Tibial nerve (tissue), 4 donors: ENCODE data around the gene PLAC9. TPM values are rescaled to one million over a fixed set of nuclear protein-coding genes. Genes with fewer than 3 reads are reported as not detected.

ENCODE experiments used
- DNase-seq, 2 donors: peaks; one replicate each; pipeline ENCODE4 v3.0.0-alpha.2; 2019; ENCODE audit warnings: low spot score in 2 of 2
- H3K27ac ChIP-seq, 4 donors: fragments of 200-600 bp; sonication (generic) in 3 of 4; one replicate each; pipeline ENCODE4 v1.5.1; 2017 to 2019; ENCODE audit warnings: mild to moderate bottlenecking in 1 of 4
- H3K27me3 ChIP-seq, 2 donors: fragments of 200-600 bp; sonication (generic) in 1 of 2; one replicate each; pipeline versions ENCODE4 v1.5.1 to v1.6.0; 2017 to 2019
- H3K36me3 ChIP-seq, 3 donors: fragments of 200-600 bp; sonication (generic); one replicate each; pipeline ENCODE4 v1.5.1; 2018 to 2019
- H3K4me1 ChIP-seq, 4 donors: fragments of 200-600 bp; sonication (generic) in 3 of 4; one replicate each; pipeline ENCODE4 v1.5.1; 2017 to 2019
- H3K4me3 ChIP-seq, 4 donors: fragments of 200-600 bp; sonication (generic) in 3 of 4; one replicate each; pipeline ENCODE4 v1.5.1; 2017 to 2019; ENCODE audit warnings: mild to moderate bottlenecking in 1 of 4, moderate library complexity in 1 of 4
- H3K9me3 ChIP-seq, 4 donors: fragments of 200-600 bp; sonication (generic) in 3 of 4; one replicate each; pipeline ENCODE4 v1.5.1; 2017 to 2019
- EP300 ChIP-seq, 2 donors: sonication (generic); formaldehyde crosslinking; IDR thresholded peaks; one replicate each; pipeline ENCODE4 v1.6.1; 2017; ENCODE audit warnings: antibody characterized with exemption in 2 of 2, mild to moderate bottlenecking in 1 of 2
- POLR2A ChIP-seq, 2 donors: fragments of 450-650 bp; IDR thresholded peaks; one replicate each; pipeline ENCODE4 v1.6.1; 2017; ENCODE audit warnings: antibody characterized with exemption in 2 of 2, mild to moderate bottlenecking in 2 of 2, moderate library complexity in 2 of 2
- WGBS, 2 donors: methylation state at CpG; one replicate each; pipeline ENCODE4 v1.1.5; 2018; 5-methylcytosine and 5-hydroxymethylcytosine counted together
- total RNA-seq, 4 donors: library from RNA; depleted of rRNA; stranded (reverse); fragments of >200 nt; gene quantifications; one replicate each; pipeline ENCODE4 v1.1.0, GENCODE V29; 2016
- TF ChIP-seq, protein P1 (sequence below), 5 experiments: fragments of 200-600 bp in 3 of 5; fragments of 450-650 bp in 2 of 5; sonication (generic) in 3 of 5; IDR thresholded peaks; one replicate each; pipeline ENCODE4 v1.5.1; 2016 to 2019; ENCODE audit warnings: antibody characterized with exemption in 5 of 5, mild to moderate bottlenecking in 3 of 5, moderate library complexity in 2 of 5

Gene PLAC9
- total RNA-seq, 4 donors from 2014 or later = 63.3 to 199 (median 140) TPM

DNA sequence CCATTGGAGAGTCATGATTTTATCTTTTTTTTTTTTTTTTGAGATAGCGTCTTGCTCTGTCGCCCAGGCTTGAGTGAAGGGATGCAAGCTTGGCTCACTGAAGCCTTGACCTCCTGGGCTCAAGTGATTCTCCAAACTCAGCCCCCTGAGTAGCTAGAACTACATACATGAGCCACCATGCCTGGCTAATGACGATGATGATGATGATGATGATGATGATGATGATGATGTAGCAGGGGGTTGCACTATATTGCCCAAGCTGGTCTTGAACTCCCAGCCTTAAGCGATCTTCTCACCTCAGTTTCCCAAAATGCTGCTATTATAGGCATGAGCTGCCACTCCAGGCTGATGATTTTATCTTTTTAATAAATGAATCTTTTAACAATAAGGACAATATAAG lies 13.9 kb upstream of the PLAC9 start:
- H3K27me3 ChIP-seq = no peaks in the 10 kb centered on the region
- TF ChIP-seq EP300 (IDR thresholded peaks at IDR 0.05) (no peak), POLR2A (IDR thresholded peaks at IDR 0.05) (no peak)
- TF ChIP-seq, protein P1, sequence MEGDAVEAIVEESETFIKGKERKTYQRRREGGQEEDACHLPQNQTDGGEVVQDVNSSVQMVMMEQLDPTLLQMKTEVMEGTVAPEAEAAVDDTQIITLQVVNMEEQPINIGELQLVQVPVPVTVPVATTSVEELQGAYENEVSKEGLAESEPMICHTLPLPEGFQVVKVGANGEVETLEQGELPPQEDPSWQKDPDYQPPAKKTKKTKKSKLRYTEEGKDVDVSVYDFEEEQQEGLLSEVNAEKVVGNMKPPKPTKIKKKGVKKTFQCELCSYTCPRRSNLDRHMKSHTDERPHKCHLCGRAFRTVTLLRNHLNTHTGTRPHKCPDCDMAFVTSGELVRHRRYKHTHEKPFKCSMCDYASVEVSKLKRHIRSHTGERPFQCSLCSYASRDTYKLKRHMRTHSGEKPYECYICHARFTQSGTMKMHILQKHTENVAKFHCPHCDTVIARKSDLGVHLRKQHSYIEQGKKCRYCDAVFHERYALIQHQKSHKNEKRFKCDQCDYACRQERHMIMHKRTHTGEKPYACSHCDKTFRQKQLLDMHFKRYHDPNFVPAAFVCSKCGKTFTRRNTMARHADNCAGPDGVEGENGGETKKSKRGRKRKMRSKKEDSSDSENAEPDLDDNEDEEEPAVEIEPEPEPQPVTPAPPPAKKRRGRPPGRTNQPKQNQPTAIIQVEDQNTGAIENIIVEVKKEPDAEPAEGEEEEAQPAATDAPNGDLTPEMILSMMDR (IDR thresholded peaks at IDR 0.05) = no peak
- 77 to 88% methylated on average over 4 of the region's 4 CpGs for WGBS, 2 donors

GRCh38 chr10:80122110-80122710 lies 10.3 kb upstream of the PLAC9 start:
- TF ChIP-seq EP300 (IDR thresholded peaks at IDR 0.05) (no peak), POLR2A (IDR thresholded peaks at IDR 0.05) (no peak)
- TF ChIP-seq, protein P1 (IDR thresholded peaks at IDR 0.05) = no peak
- H3K36me3 ChIP-seq = no peaks in the 10 kb centered on the region
- peaks cover 0 to 6% (median 0%) of the 10 kb centered on the region in 4 donors for H3K4me1 ChIP-seq
- no peak overlapping the region for H3K27ac ChIP-seq
- no peak overlapping the region for H3K4me3 ChIP-seq
- no peaks in the 10 kb centered on the region for H3K27me3 ChIP-seq
- DNase-seq = no peak
- no peaks in the 10 kb centered on the region for H3K9me3 ChIP-seq

More for the DNA sequence above, 13.9 kb upstream of the PLAC9 start:
- Histone ChIP-seq H3K9me3 (no peaks in the 10 kb centered on the region), H3K27ac (no peak overlapping the region), H3K36me3 (no peaks in the 10 kb centered on the region), H3K4me3 (no peak overlapping the region), H3K4me1 (no peaks in the 10 kb centered on the region)
- no peak for DNase-seq

DNA sequence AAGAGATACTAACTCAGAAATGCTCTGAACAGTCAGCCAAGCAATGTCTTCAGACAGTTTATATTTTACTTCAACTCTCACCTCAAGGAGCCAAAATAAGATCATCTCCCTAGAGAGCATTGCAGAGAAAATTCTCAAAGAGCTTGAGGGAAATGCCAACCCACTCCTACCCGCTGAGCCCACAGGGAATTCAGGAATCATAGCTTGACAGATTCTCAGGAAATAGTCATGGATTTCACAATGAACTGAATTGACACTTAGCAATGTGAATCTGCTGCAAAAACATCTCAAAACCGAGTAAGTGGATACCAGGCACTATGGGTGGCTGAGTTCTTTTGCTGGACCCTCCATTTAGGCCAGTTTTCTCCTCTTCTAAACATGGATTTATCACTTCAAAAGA lies 9.8 kb upstream of the PLAC9 start:
- WGBS, 2 donors = 62 to 69% methylated on average over 2 of the region's 2 CpGs
- no peaks in the 10 kb centered on the region for H3K27me3 ChIP-seq
- no peak for TF ChIP-seq EP300 (IDR thresholded peaks at IDR 0.05)
- TF ChIP-seq POLR2A (IDR thresholded peaks at IDR 0.05) = no peak
- TF ChIP-seq, protein P1 (IDR thresholded peaks at IDR 0.05) = no peak
- no peak overlapping the region for H3K4me3 ChIP-seq
- peaks cover 0 to 6% (median 0%) of the 10 kb centered on the region in 4 donors for H3K4me1 ChIP-seq
- DNase-seq = no peak
- H3K9me3 ChIP-seq = no peaks in the 10 kb centered on the region
- H3K27ac ChIP-seq = no peak overlapping the region
- H3K36me3 ChIP-seq = no peaks in the 10 kb centered on the region

DNA sequence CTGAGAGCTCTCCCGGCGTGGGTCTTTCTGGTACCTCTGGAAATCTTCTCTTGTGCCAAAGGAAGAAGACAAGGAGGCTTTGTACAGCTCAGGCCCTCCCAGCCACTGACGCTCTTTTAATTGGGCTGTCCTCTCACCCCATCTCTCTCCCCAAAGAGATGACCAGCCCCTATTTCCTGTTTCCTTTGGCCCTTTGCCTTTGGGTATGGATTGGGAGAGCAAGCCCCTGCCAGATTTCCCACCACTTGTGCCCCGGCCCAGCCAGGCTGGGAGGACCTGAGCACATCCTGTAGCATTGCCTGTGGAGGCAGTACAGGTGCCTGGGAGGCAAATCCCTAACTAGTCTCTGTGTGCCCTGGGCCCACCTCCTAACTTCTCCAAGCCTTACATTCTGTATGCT lies 5.7 kb upstream of the PLAC9 start:
- Histone ChIP-seq H3K27ac (peak overlapping the region in 2 of 4 donors; percentile 15 to 25), H3K4me1 (peaks cover 0 to 8% (median 0%) of the 10 kb centered on the region in 4 donors), H3K4me3 (no peak overlapping the region), H3K27me3 (no peaks in the 10 kb centered on the region), H3K36me3 (no peaks in the 10 kb centered on the region), H3K9me3 (no peaks in the 10 kb centered on the region)
- DNase-seq = no peak
- no peak for TF ChIP-seq EP300 (IDR thresholded peaks at IDR 0.05)
- TF ChIP-seq, protein P1 (IDR thresholded peaks at IDR 0.05) = no peak
- no peak for TF ChIP-seq POLR2A (IDR thresholded peaks at IDR 0.05)
- 10 to 26% methylated on average over 4 of the region's 4 CpGs for WGBS, 2 donors

GRCh38 chr10:80131499-80131901 lies 1.0 kb upstream of the PLAC9 start:
- Histone ChIP-seq H3K4me1 (peaks cover 0 to 41% (median 2%) of the 10 kb centered on the region in 4 donors), H3K36me3 (no peaks in the 10 kb centered on the region), H3K4me3 (no peak overlapping the region), H3K9me3 (no peaks in the 10 kb centered on the region), H3K27ac (no peak overlapping the region), H3K27me3 (no peaks in the 10 kb centered on the region)
- WGBS, 2 donors = 79 to 88% methylated on average over 6 of the region's 6 CpGs
- TF ChIP-seq, protein P1 (IDR thresholded peaks at IDR 0.05) = no peak
- DNase-seq = no peak
